ENCODE results near the gene YAE1.
A peak's percentile ranks its signal among the peaks of the same experiment; 100 is the strongest.

The YAE1 gene

GRCh38 chr7:39554583-39555165 lies 11.5 kb upstream of the YAE1 start:
- no peak for DNase-seq (ENCODE audit: low spot score)

GRCh38 chr7:39557222-39557621 lies 9.0 kb upstream of the YAE1 start:
- no peak for DNase-seq (ENCODE audit: low spot score)

- DNase-seq (ENCODE audit: low spot score), result no peak
Observed at GRCh38 chr7:39557911-39558310, 8.3 kb upstream of the YAE1 start.

GRCh38 chr7:39560408-39560807 lies 5.8 kb upstream of the YAE1 start:
- DNase-seq (ENCODE audit: low spot score), result no peak

GRCh38 chr7:39560997-39561396 lies 5.2 kb upstream of the YAE1 start:
- no peak for DNase-seq (ENCODE audit: low spot score)

- DNase-seq (ENCODE audit: low spot score), result no peak
Observed at GRCh38 chr7:39565538-39565937, 666 bp upstream of the YAE1 start.

GRCh38 chr7:39567294-39567693 lies 1.1 kb downstream of the YAE1 start:
- no peak for DNase-seq (ENCODE audit: low spot score)

- no peak for DNase-seq (ENCODE audit: low spot score)
Observed at GRCh38 chr7:39574673-39575349, 8.6 kb downstream of the YAE1 start.

- DNase-seq (ENCODE audit: low spot score), result no peak
Observed at GRCh38 chr7:39577229-39577874, 11.1 kb downstream of the YAE1 start.

- DNase-seq (ENCODE audit: low spot score), result peak; percentile 89
Observed at GRCh38 chr7:39580149-39580874, 14.1 kb downstream of the YAE1 start.

- DNase-seq (ENCODE audit: low spot score), result no peak
Observed at GRCh38 chr7:39582536-39582935, 16.3 kb downstream of the YAE1 start.

GRCh38 chr7:39583539-39583938 lies 17.3 kb downstream of the YAE1 start:
- DNase-seq (ENCODE audit: low spot score), result no peak

GRCh38 chr7:39587393-39587792 lies 21.2 kb downstream of the YAE1 start:
- DNase-seq (ENCODE audit: low spot score), result no peak

- no peak for DNase-seq (ENCODE audit: low spot score)
Observed at GRCh38 chr7:39588416-39588815, 22.2 kb downstream of the YAE1 start.

GRCh38 chr7:39589323-39590111 lies 23.3 kb downstream of the YAE1 start:
- DNase-seq (ENCODE audit: low spot score), result no peak

- DNase-seq (ENCODE audit: low spot score), result no peak
Observed at GRCh38 chr7:39592586-39592985, 26.4 kb downstream of the YAE1 start.

- no peak for DNase-seq (ENCODE audit: low spot score)
Observed at GRCh38 chr7:39594988-39595620, 28.9 kb downstream of the YAE1 start.

- no peak for DNase-seq (ENCODE audit: low spot score)
Observed at GRCh38 chr7:39602351-39602750, 36.1 kb downstream of the YAE1 start.

GRCh38 chr7:39603924-39604323 lies 37.7 kb downstream of the YAE1 start:
- DNase-seq (ENCODE audit: low spot score), result no peak

GRCh38 chr7:39605087-39605486 lies 38.9 kb downstream of the YAE1 start:
- DNase-seq (ENCODE audit: low spot score), result no peak

GRCh38 chr7:39606352-39606751 lies 40.1 kb downstream of the YAE1 start:
- DNase-seq (ENCODE audit: low spot score), result no peak
